Posterior vena cava (tissue), 2 donors: ENCODE results near the gene KCNQ2. TPM values are rescaled to one million over a fixed set of nuclear protein-coding genes. Genes with fewer than 3 reads are reported as not detected.
"Not testable (repeated sequence)": the region's sequence is repeated elsewhere in the genome, so short reads cannot be mapped to it uniquely, and the experiment has no call there.

ENCODE experiments used
- DNase-seq: peaks from one replicate; pipeline ENCODE4 v3.0.0-alpha.2; 2020; ENCODE audit warnings: low spot score
- intact Hi-C, 2 donors: fragments of 100-400 bp; cut with DNase I; formaldehyde crosslinking; loops; one replicate each; pipeline versions ENCODE4 v1.14.1 to v1.14.2; 2022 to 2023
- long read RNA-seq, 2 donors: library from polyadenylated mRNA; unstranded; transcript quantifications; one replicate each; pipeline ENCODE4 v2.0.0, GENCODE V29; 2020 to 2021
- total RNA-seq, 2 donors: library from RNA; stranded (reverse); fragmentation: NEBNext Ultra II Directional; extraction: Animal tissue kit (Norgen Biotek cat#: 25700); gene quantifications; one replicate each; pipeline ENCODE4 v1.2.1, GENCODE V29; 2021
- donor health status: DM: yes; HTN: yes; CAD: no.
- donor health status: DM: yes; HTN: yes; CAD: no.

KCNQ2 gene
- not detected for total RNA-seq
- long read RNA-seq, donor 1 = 0 reads
- long read RNA-seq, donor 2, partial matches to known transcripts = 1 of 1 reads
- long read RNA-seq, donor 2, other reads (novel, unspliced or antisense) = 0 of 1 reads

GRCh38 chr20:63471981-63472831 is at the start of gene KCNQ2:
Gene KCNQ2 (minus strand): TSS chr20:63472655. CDS start chr20:63472463, 192 bp downstream.
- intact Hi-C loops = no loop called here
- no peak for DNase-seq

GRCh38 chr20:63521602-63522001 is 49.1 kb upstream of the KCNQ2 start:
- intact Hi-C loops = no loop called here
- peak; percentile 79 for DNase-seq

- DNase-seq = peak; percentile 95
- intact Hi-C loops = no loop called here
These were observed 48.6 kb upstream of the KCNQ2 start for GRCh38 chr20:63520934-63521601.

- intact Hi-C loops = no loop called here
- peak; percentile 96 for DNase-seq
These were observed 48.1 kb upstream of the KCNQ2 start, which contains the start of gene PPDPF for GRCh38 chr20:63520504-63520933. Gene PPDPF (plus strand): TSS chr20:63520765. CDS start chr20:63521309, 544 bp downstream.

DNA sequence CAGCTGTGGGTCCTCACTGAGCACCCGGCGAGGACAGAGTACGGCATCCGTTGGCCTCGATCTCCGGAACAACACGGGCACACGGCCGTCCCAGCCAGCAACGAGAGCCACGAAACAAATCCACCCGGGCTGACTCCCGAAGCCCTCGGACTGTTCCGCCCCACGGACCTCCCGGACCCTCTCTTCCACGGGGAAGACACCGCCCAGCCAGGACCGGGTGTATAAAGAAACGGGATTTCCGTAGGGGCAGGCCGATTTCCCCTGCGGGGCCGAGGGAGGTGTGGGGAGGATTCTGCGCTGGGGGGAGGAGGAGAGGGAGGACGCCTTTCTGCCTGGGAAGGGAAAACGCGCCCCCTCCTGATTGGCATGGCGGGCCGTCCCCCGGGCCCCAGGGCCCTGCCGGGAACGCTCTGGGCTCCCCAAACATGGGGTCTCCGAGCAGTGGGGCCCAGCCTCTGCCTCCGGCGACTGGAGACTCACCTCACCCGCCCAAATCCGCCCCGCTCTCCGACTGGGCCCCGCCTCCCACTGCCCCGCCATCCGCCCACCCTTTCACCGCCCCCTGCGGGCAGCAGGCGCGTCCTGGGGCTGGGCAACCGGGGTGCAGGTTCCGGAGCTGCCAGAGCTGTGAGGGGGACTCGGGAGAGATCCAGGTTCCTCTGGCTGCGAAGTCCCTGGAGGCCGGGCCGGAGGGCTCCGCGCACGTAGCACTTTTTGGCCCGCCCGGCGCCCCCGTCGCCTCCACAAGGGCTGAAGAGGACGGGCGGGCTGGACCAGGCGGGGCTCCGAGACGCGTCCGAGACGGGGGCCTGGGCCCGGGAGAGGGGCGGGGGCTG is 47.4 kb upstream of the KCNQ2 start:
- intact Hi-C loops = no loop called here
- peak; percentile 89 for DNase-seq

GRCh38 chr20:63518946-63519667 is 46.7 kb upstream of the KCNQ2 start:
- intact Hi-C loops = no loop called here
- peak; percentile 80 for DNase-seq

GRCh38 chr20:63518351-63518861 is 46.0 kb upstream of the KCNQ2 start:
- intact Hi-C loops = no loop called here
- peak; percentile 74 for DNase-seq

- DNase-seq = no peak
- intact Hi-C loops = no loop called here
These were observed 45.2 kb upstream of the KCNQ2 start for GRCh38 chr20:63517376-63518309.

- intact Hi-C loops, DNase-seq: not testable (repeated sequence)
These were observed 42.1 kb upstream of the KCNQ2 start for GRCh38 chr20:63514520-63514919.

GRCh38 chr20:63513207-63513606 is 40.8 kb upstream of the KCNQ2 start:
- intact Hi-C loops = no loop called here
- DNase-seq = no peak

DNA sequence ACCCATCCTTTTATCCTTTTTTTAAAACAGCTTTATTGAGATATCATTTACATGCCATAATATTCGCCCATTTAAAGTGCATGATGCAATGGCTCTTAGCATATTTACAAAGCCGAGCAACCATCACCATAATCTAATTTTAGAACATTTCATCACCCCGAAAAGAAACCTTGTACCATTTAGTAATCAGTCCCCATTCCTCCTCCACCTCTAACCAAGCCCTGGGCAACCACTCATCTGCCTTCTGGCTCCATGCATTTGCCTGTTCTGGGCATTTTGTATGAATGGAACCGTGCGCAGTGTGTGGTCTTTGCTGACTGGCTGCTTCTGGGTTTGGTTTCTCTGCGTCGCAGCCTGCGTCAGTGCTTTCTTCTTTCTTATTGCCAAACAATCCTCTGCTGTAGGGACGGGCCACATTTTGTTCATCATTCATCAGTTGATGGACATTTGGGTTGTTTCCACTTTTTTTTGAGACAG is 36.7 kb upstream of the KCNQ2 start:
- intact Hi-C loops = no loop called here
- DNase-seq = no peak

DNA sequence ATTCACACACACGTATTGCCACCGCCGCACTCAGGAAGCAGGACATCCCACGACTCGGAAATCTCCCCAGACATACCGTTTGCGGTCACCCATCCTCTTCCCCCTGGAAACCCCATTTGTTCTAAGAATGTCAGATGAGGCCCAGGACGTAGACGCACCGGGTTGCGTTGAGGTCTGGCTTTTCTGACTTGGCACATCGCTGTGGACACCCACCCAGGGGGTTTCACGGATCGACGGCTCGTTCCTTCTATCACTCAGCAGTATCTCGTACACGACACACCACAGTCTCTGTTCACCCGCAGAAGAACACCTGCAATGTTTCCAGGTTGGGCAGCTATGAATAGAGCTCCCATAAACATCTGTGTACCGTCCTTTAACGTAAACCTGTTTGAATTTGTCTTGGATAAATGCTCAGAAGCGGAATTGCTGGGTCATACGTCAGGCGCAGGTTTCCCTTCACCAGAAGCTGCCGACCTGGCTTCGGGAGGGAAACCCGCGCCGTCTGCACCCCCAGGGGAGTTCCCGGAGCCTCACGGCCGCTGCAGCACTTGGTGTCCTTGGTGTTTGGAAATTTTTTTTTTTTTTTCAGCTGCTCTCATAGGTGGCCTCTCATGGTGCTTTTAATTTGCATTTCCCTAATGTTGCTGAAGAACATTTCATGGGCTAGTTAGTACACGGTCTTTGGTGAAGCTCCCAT is 35.8 kb upstream of the KCNQ2 start:
- intact Hi-C loops = no loop called here
- no peak for DNase-seq

DNA sequence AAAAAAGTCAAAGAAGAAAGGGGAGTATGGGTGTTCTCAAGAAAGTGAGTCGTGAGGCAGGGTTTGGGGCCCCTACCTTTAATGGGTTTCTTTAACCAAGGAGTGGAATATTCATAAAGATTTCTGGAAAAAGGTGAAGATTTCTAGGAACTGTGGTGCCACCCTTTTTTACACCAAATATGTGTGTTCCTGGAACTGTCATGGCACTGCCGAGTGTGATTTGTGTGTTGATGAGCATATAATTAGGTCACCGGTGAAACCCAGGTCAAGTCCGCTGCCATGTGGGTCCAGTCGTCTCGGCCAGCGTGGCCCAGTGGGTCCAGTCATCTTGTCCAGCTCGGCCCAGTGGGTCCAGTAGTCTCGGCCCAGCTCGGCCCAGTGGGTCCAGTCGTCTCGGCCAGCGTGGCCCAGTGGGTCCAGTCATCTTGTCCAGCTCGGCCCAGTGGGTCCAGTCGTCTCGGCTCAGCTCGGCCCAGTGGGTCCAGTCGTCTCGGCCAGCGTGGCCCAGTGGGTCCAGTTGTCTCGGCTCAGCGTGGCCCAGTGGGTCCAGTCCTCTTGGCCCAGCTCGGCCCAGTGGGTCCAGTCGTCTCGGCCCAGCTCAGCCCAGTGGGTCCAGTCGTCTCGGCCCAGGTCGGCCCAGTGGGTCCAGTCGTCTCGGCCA is 34.8 kb upstream of the KCNQ2 start:
- DNase-seq = no peak
- intact Hi-C loops = no loop called here

- intact Hi-C loops = no loop called here
- DNase-seq = peak; percentile 57
These were observed 33.3 kb upstream of the KCNQ2 start for GRCh38 chr20:63505723-63506122.

GRCh38 chr20:63505281-63505680 is 32.8 kb upstream of the KCNQ2 start:
- intact Hi-C loops = no loop called here
- no peak for DNase-seq

- intact Hi-C loops = no loop called here
- no peak for DNase-seq
These were observed 32.2 kb upstream of the KCNQ2 start for GRCh38 chr20:63504642-63505041.
